Liver (tissue), 9 donors: ENCODE results near the gene TMIGD1. TPM values are rescaled to one million over a fixed set of nuclear protein-coding genes. Genes with fewer than 3 reads are reported as not detected.

ENCODE experiments used
- DNase-seq: peaks from one replicate; pipeline ENCODE4 v3.0.0-alpha.2; 2017; ENCODE audit warnings: low spot score
- H3K27ac ChIP-seq, 2 donors: one replicate each; pipeline ENCODE4 v1.7.0; 2013; ENCODE audit warnings: inconsistent platforms in 2 of 2, low read length in 2 of 2, control low read depth in 1 of 2, low read depth in 1 of 2, mild to moderate bottlenecking in 1 of 2
- H3K27me3 ChIP-seq, 4 donors: one replicate each; pipeline versions ENCODE4 v1.6.1 to v1.7.0; 2013; ENCODE audit warnings: low read length in 3 of 4, inconsistent platforms in 1 of 4, mild to moderate bottlenecking in 1 of 4, moderate library complexity in 1 of 4; ENCODE audit not compliant: control insufficient read depth in 4 of 4, insufficient read depth in 4 of 4
- H3K36me3 ChIP-seq, 4 donors: one replicate each; pipeline versions ENCODE4 v1.6.1 to v1.7.0; 2013; ENCODE audit warnings: low read length in 3 of 4, mild to moderate bottlenecking in 3 of 4, low read depth in 1 of 4, moderate library complexity in 1 of 4; ENCODE audit not compliant: control insufficient read depth in 4 of 4, insufficient read depth in 3 of 4
- H3K4me1 ChIP-seq, 4 donors: one replicate each; pipeline versions ENCODE4 v1.6.1 to v1.7.0; 2013; ENCODE audit warnings: low read length in 3 of 4, mild to moderate bottlenecking in 3 of 4, moderate library complexity in 1 of 4; ENCODE audit not compliant: control insufficient read depth in 4 of 4, insufficient read depth in 4 of 4
- H3K4me3 ChIP-seq, 3 donors: one replicate each; pipeline versions ENCODE4 v1.6.1 to v1.7.0; 2013; ENCODE audit warnings: low read length in 3 of 3, control low read depth in 1 of 3, low read depth in 1 of 3, mild to moderate bottlenecking in 1 of 3
- H3K9ac ChIP-seq, 2 donors: one replicate each; pipeline ENCODE4 v1.7.0; 2013; ENCODE audit warnings: low read length in 2 of 2, mild to moderate bottlenecking in 2 of 2, moderate library complexity in 2 of 2, control low read depth in 1 of 2, low read depth in 1 of 2
- H3K9me3 ChIP-seq, 4 donors: one replicate each; pipeline versions ENCODE4 v1.6.1 to v1.7.0; 2013; ENCODE audit warnings: low read length in 3 of 4; ENCODE audit not compliant: control insufficient read depth in 4 of 4
- ATF3 ChIP-seq: IDR thresholded peaks from 2 replicates; pipeline ENCODE4 v1.6.1; 2016; ENCODE audit warnings: antibody characterized with exemption
- CTCF ChIP-seq: fragments of 150-350 bp; IDR thresholded peaks from 2 replicates; pipeline ENCODE4 v1.5.1; 2017; ENCODE audit warnings: improper control_type of control experiment, low read depth, low read length; ENCODE audit not compliant: missing input control
- EGR1 ChIP-seq, 2 donors: IDR thresholded peaks; 2 replicates each; pipeline ENCODE4 v1.6.1; 2016 to 2018; ENCODE audit warnings: antibody characterized with exemption in 2 of 2, low read depth in 2 of 2
- FOXA1 ChIP-seq: IDR thresholded peaks from 2 replicates; pipeline ENCODE4 v1.6.1; 2016; ENCODE audit warnings: antibody characterized with exemption
- FOXA2 ChIP-seq: IDR thresholded peaks from 2 replicates; pipeline ENCODE4 v1.6.1; 2016; ENCODE audit warnings: antibody characterized with exemption
- GABPA ChIP-seq, 2 donors: IDR thresholded peaks in 1 of 2; conservative IDR thresholded peaks in 1 of 2; 2 replicates each; pipeline ENCODE4 v1.6.1; 2016; ENCODE audit warnings: antibody characterized with exemption in 2 of 2, mild to moderate bottlenecking in 1 of 2, moderate library complexity in 1 of 2
- HNF4A ChIP-seq, 2 donors: conservative IDR thresholded peaks; 2 replicates each; pipeline ENCODE4 v1.6.1; 2016; ENCODE audit warnings: antibody characterized with exemption in 2 of 2, mild to moderate bottlenecking in 2 of 2
- HNF4G ChIP-seq: IDR thresholded peaks from 2 replicates; pipeline ENCODE4 v1.6.1; 2016; ENCODE audit warnings: antibody characterized with exemption
- JUND ChIP-seq, 2 donors: IDR thresholded peaks; 2 replicates each; pipeline ENCODE4 v1.6.1; 2016; ENCODE audit warnings: antibody characterized with exemption in 2 of 2
- MAX ChIP-seq: IDR thresholded peaks from 2 replicates; pipeline ENCODE4 v1.6.1; 2016; ENCODE audit warnings: antibody characterized with exemption
- NR2F2 ChIP-seq: IDR thresholded peaks from 2 replicates; pipeline ENCODE4 v1.6.1; 2016; ENCODE audit warnings: antibody characterized with exemption
- RAD21 ChIP-seq, 2 donors: IDR thresholded peaks; 2 replicates each; pipeline ENCODE4 v1.6.1; 2016; ENCODE audit warnings: antibody characterized with exemption in 2 of 2, mild to moderate bottlenecking in 2 of 2
- REST ChIP-seq: IDR thresholded peaks from 2 replicates; pipeline ENCODE4 v1.6.1; 2016; ENCODE audit warnings: antibody characterized with exemption, mild to moderate bottlenecking
- RXRA ChIP-seq, 2 donors: IDR thresholded peaks; 2 replicates each; pipeline ENCODE4 v1.6.1; 2017 to 2018; ENCODE audit warnings: antibody characterized with exemption in 2 of 2, mild to moderate bottlenecking in 1 of 2
- SP1 ChIP-seq: IDR thresholded peaks from 2 replicates; pipeline ENCODE4 v1.6.1; 2018; ENCODE audit warnings: antibody characterized with exemption, mild to moderate bottlenecking
- TAF1 ChIP-seq: conservative IDR thresholded peaks from 2 replicates; pipeline ENCODE4 v1.6.1; 2016; ENCODE audit warnings: antibody characterized with exemption, mild to moderate bottlenecking
- YY1 ChIP-seq: IDR thresholded peaks from 2 replicates; pipeline ENCODE4 v1.6.1; 2016; ENCODE audit warnings: antibody characterized with exemption, mild to moderate bottlenecking
- ZBTB33 ChIP-seq: IDR thresholded peaks from 2 replicates; pipeline ENCODE4 v1.6.1; 2016; ENCODE audit warnings: antibody characterized with exemption
- WGBS: extraction: QIAGEN DNeasy Blood & Tissue Kit; methylation state at CpG from one replicate; pipeline ENCODE4 v1.1.7; 2013; 5-methylcytosine and 5-hydroxymethylcytosine counted together
- polyA plus RNA-seq, 2 donors: library from polyadenylated mRNA; stranded (reverse) in 1 of 2; unstranded in 1 of 2; fragments of 200-250 nt in 1 of 2; fragments of >200 nt in 1 of 2; fragmentation: Nextera tagmentation in 1 of 2; extraction: Ambion mirVana in 1 of 2; gene quantifications; one replicate each; pipeline versions ENCODE4 v1.2.1 to v1.2.3, GENCODE V29; 2013 to 2015
- total RNA-seq, 2 donors: library from RNA; depleted of rRNA; stranded (reverse); fragments of >200 nt; gene quantifications; one replicate each; pipeline ENCODE4 v1.2.3, GENCODE V29; 2014
- donor health status: healthy.
- donor health status: healthy.
- donor health status: healthy.
- donor health status: healthy.
- donor health status: healthy.

Gene TMIGD1
- total and polyA plus RNA-seq, 4 donors = not detected

- peak; percentile 63 to 71 for TF ChIP-seq JUND (IDR thresholded peaks at IDR 0.05)
- TF ChIP-seq HNF4G = peak; percentile 44
- TF ChIP-seq NR2F2 = no peak
- no peak for TF ChIP-seq FOXA2
- TF ChIP-seq FOXA1 = no peak
- TF ChIP-seq REST = no peak
- TF ChIP-seq YY1 = no peak
- TF ChIP-seq RAD21 (IDR thresholded peaks at IDR 0.05) = peak in 1 of 2 donors; percentile 28
- no peak for TF ChIP-seq ATF3
- no peak for TF ChIP-seq MAX
- peak; percentile 30 for TF ChIP-seq ZBTB33
- no peak for TF ChIP-seq EGR1 (IDR thresholded peaks at IDR 0.05; ENCODE audit: low read depth in 2 of 2)
- TF ChIP-seq CTCF = no peak
- TF ChIP-seq RXRA (IDR thresholded peaks at IDR 0.05) = peak; percentile 43 to 51
- peak; percentile 54 for TF ChIP-seq SP1
- peak; percentile 74 to 80 for TF ChIP-seq HNF4A (conservative IDR thresholded peaks at IDR 0.05)
- TF ChIP-seq TAF1 = no peak
- no peak for TF ChIP-seq GABPA (IDR thresholded peaks at IDR 0.05 in 1 of 2, conservative IDR thresholded peaks at IDR 0.05 in 1 of 2)
- Histone ChIP-seq H3K9me3 (no peaks in the 10 kb centered on the region), H3K4me1 (peaks cover 2 to 15% (median 10%) of the 10 kb centered on the region in 4 donors), H3K36me3 (no peaks in the 10 kb centered on the region), H3K4me3 (no peak overlapping the region), H3K9ac (no peak overlapping the region), H3K27ac (no peak overlapping the region), H3K27me3 (peaks cover 0 to 7% (median 3%) of the 10 kb centered on the region in 4 donors)
- whole genome bisulfite sequencing = 29% methylated on average over 4 of the region's 4 CpGs
- DNase-seq = no peak
Observed at GRCh38 chr17:30332057-30332542, 1.8 kb downstream of the TMIGD1 start.
